ENCODE measurements around the gene OGFR.

The OGFR gene

DNA sequence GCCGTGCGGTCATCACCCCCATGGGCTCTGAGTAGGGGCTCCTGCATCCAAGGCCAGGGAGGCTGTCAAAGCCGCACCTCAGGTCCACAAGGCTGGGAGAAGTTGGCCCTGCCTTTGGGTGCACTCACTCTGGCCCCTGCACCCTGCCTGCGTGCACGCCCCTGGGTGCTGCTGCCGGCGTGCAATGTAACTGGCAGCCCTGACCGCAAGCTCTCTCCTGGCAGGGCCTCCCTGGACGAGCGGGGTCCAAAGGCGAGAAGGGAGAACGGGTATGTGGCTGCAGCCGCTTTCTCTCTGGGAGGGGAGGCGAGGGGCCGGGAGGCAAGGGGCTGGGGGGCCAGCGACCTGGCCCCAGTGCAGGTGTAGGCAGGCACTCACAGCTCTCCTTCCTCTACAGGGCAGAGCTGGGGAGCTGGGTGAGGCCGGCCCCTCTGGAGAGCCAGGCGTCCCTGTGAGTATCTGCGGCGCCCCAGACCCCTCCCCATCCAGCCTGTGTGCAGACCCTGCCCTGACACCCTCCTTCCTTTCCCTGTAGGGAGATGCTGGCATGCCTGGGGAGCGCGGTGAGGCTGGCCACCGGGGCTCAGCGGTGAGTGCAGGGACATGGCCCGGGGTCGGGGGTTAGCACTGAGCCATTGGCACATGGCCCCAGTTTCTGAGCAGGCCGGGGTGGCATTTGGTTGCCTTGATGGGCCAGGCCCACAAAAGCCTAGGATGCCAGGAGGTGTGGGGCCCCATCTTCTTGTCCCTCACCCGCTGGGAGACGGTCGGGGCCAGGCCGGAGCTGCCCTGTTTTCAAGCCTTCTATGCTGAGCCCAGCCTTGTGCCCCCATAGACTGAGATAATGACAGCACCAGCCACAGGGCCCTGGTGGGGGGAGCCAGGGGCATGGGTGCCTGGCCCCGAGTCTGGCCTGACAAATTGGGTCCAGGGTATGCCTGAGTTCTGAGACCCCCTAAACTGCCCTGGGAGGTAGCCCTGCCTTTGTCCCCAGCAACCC is 24.9 kb downstream of the OGFR start:
- DNase-seq = no peak
- no peak for TF ChIP-seq GATA1 (IDR thresholded peaks at IDR 0.05; ENCODE audit: low read depth, low read length)
- TF ChIP-seq POLR2A (IDR thresholded peaks at IDR 0.05; ENCODE audit: low read length) = no peak

DNA sequence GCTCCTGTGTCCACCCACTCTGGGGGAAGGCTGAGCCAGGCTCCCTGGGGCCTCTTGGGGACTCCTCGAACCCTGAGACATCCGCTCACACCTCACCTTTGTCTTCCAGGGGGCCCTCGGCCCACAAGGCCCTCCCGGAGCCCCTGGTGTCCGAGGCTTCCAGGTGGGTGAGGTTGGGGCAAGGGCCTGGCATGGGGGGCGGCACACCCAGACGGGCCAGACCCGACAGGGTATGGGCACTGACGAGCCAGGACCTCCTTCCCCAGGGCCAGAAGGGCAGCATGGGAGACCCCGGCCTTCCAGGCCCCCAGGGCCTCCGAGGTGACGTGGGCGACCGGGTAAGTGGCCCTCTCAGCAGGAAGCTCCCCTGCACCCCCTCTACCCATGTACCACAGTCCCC is 25.6 kb downstream of the OGFR start:
- TF ChIP-seq POLR2A (IDR thresholded peaks at IDR 0.05; ENCODE audit: low read length) (no peak), GATA1 (IDR thresholded peaks at IDR 0.05; ENCODE audit: low read depth, low read length) (no peak)
- no peak for DNase-seq

- TF ChIP-seq POLR2A (IDR thresholded peaks at IDR 0.05; ENCODE audit: low read length) = no peak
- TF ChIP-seq GATA1 (IDR thresholded peaks at IDR 0.05; ENCODE audit: low read depth, low read length) = no peak
- DNase-seq = no peak
These were observed 26.2 kb downstream of the OGFR start for GRCh38 chr20:62830821-62831220.

GRCh38 chr20:62831361-62831788 is 26.7 kb downstream of the OGFR start:
- no peak for DNase-seq
- TF ChIP-seq POLR2A (IDR thresholded peaks at IDR 0.05; ENCODE audit: low read length) (no peak), GATA1 (IDR thresholded peaks at IDR 0.05; ENCODE audit: low read depth, low read length) (no peak)

DNA sequence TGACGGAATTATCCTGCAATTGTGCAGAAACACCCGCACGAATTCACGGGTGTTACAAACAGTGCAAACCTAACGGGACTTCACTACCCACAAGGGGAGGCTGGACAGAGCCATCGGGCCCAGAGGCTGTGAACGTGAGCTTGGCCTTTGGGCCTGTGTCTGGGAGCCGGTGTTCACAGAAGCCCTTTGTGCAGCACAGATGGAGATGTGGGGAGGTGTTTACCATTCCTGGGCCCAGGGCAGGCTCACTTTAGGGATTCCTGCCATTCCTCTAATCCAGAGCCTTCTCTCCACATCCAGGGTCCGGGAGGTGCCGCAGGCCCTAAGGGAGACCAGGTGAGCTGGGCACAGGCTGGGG is 27.2 kb downstream of the OGFR start:
- no peak for DNase-seq
- TF ChIP-seq POLR2A (IDR thresholded peaks at IDR 0.05; ENCODE audit: low read length) = no peak
- TF ChIP-seq GATA1 (IDR thresholded peaks at IDR 0.05; ENCODE audit: low read depth, low read length) = no peak

DNA sequence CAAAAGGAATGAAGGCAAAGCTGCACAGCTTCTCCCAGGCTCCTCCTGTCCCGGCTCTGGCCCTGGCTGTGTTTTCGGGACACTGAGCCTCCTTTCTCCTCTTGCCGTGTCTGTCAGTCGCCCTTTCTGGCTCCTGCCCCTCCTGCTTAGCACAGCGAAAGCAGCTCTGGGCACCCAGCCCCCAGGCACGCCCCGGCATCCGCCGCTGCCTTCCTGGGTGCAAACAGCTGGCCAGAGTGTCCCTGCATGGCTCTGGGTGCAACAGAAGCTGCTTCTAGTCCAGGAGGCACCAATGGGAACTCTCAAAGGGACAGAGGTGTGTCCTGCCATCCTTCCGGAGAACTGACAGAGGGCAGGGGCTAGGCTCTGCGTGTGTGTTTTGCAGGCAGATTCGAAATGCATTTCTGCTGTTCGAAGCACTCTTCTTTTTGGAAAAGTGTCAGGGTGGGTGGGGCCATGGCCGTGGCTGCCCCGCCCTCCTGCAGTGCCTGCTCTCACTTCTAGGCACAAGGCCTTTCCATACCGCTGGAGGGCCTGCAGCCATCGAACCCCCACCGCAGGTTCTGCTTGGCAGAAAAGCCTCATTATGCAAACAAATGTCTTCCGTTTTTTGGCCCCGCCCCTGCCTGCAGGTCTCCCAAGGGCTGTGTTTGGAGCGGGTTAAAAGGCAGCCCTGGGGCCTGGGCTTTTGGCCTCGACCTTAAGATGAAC is 27.7 kb downstream of the OGFR start:
- TF ChIP-seq POLR2A (IDR thresholded peaks at IDR 0.05; ENCODE audit: low read length) (no peak), GATA1 (IDR thresholded peaks at IDR 0.05; ENCODE audit: low read depth, low read length) (no peak)
- DNase-seq = peak; percentile 44 to 47

DNA sequence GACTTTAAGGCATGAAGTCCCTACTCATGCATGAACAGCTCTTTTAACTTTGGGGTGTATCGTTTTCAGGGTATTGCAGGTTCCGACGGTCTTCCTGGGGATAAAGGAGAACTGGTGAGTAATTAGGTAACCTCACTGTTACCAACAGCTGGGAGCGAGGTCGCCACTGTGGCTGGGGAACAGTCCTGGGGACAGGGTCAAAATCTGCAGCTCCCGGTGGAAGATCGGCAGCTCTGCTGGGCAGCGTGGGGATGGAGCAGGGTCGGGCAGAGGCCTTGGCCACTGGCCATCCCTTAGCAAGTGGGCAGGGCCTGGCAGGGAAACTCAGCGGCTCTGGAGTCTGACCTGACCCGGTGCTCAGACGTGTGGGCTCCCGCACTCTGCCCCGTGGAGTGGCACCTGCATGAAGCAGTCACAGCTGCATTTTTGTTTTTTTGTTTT is 28.3 kb downstream of the OGFR start:
- DNase-seq = no peak
- TF ChIP-seq POLR2A (IDR thresholded peaks at IDR 0.05; ENCODE audit: low read length) = no peak
- no peak for TF ChIP-seq GATA1 (IDR thresholded peaks at IDR 0.05; ENCODE audit: low read depth, low read length)

DNA sequence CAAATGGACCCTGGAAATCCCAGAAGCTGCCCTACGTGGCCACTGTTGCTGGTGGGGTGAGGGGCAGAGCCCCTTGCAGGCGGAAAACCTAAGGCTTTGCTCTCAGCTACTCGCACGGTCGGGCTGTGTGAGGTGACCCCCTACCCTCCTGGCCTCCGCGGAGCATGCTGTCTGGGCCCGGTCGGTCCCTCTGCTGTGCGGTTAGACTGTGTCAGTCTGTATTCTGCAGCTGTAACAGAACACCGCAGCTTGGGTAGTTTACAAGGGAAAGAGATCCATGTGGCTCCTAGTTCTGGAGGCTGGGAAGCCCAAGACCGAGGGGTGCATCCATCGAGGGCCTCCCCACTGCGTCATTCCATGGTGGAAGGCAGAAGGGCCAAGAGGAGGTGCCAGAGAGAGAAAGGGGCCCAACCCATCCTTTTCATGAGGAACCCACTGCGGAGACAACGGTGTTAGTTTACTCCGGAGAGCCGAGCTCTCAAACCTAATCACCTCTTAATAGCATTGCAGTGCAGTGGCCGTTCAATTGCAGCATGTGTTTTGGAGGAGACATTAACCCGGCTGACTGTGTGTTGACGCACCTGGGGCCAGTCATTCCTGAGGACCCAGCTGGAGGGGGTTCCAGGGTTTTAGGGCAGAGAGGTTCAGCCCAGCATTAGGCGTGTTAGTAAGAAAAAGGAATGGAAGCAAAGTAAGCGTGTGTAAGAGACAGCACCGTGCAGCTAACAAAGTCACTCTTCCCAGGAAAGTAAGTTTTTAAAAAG is 30.5 kb downstream of the OGFR start:
- DNase-seq = no peak
- TF ChIP-seq GATA1 (IDR thresholded peaks at IDR 0.05; ENCODE audit: low read depth, low read length) (no peak), POLR2A (IDR thresholded peaks at IDR 0.05; ENCODE audit: low read length) (no peak)

GRCh38 chr20:62835931-62836861 is 31.6 kb downstream of the OGFR start:
- no peak for DNase-seq
- TF ChIP-seq POLR2A (IDR thresholded peaks at IDR 0.05; ENCODE audit: low read length) (no peak), GATA1 (IDR thresholded peaks at IDR 0.05; ENCODE audit: low read depth, low read length) (no peak)

DNA sequence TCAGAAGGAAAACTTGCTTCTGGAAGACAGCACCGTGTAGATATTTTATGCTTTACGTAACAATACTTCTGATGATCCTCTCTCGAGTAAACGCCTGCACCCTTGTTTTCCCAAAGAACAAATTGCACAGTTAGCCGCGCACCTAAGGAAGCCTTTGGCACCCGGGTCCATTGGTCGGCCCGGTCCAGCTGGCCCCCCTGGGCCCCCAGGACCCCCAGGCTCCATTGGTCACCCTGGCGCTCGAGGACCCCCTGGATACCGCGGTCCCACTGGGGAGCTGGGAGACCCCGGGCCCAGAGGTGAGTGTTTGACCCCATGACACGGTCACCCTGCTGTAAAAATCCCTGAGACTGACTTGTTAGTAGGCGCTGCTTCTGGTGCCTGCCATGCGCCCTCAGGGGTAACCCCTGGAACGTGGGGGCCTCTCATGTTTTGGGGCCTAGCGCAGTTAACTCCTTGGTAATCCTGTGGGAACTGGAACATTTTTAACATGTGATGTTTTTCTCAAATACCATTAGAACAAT is 32.4 kb downstream of the OGFR start:
- TF ChIP-seq GATA1 (IDR thresholded peaks at IDR 0.05; ENCODE audit: low read depth, low read length) = no peak
- TF ChIP-seq POLR2A (IDR thresholded peaks at IDR 0.05; ENCODE audit: low read length) = no peak
- no peak for DNase-seq

GRCh38 chr20:62837790-62838127 is 33.1 kb downstream of the OGFR start:
- no peak for DNase-seq

GRCh38 chr20:62838128-62838891 is 33.7 kb downstream of the OGFR start:
- TF ChIP-seq GATA1 (IDR thresholded peaks at IDR 0.05; ENCODE audit: low read depth, low read length) (no peak), POLR2A (IDR thresholded peaks at IDR 0.05; ENCODE audit: low read length) (no peak)
- DNase-seq = no peak

More at GRCh38 chr20:62837790-62838127, 33.1 kb downstream of the OGFR start:
- TF ChIP-seq POLR2A (IDR thresholded peaks at IDR 0.05; ENCODE audit: low read length) = no peak
- no peak for TF ChIP-seq GATA1 (IDR thresholded peaks at IDR 0.05; ENCODE audit: low read depth, low read length)

Measured in erythroblast (primary cell).